Measurements from ENCODE around the gene DEXI.

DEXI gene

DNA sequence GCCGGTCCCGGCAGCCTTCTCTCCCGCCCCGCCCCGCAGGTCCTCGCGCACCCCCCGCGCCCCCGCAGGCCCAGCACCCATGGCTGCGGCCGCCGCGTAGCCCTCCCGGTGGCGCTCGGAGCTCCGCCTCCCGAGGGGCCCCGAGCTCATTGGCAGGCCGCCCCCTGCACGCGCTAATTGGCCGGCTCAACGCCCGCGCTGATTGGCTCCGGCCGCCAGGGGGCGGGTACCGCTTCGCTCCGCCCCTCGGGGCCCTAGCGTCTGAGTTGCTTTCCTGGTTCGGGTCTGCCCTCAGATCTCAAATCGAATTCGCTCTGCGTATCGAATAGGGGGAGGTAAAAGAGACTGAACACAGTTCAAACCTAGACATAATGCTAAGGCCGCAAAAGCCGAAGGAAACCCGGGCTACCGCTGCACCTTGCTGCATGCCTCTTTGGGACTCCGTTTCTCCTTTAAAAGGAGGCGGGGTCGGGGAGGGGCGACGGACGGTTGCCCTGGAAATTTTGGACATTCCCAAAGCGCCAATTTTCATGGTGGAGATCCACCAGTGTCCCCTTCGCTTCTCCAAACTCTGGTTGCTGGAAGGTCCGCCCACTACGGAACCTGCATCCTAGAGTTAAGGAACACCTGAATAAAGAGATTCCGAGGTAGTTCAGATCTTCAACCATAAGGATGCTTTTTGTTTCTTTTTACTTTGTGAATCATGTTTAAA, at the start of gene DEXI:
TSS of gene DEXI (minus strand) at position 117 of the 712 bp plus-strand sequence. CDS start 463 bp downstream, outside the sequence.
- no peak for FAIRE-seq

DNA sequence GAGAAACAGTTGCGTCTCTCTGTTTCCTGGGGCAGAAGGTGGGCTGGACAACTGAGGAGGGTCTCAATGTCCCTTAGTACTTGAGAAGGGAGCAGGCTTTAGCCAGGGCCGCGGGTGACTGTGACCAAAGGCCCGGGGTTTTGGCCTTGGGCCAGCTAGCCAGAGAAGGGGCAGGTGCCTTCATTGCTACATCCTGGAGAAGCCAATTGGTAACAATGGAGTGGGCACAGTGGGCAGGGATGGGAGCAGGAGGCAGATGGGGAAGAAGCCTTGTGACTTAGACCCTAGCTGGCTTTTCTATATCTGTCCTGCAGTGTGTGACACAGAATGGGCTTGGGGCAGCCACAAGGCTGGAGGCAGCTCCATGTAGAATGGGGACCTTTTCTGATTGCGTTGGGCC, 48.1 kb upstream of the DEXI start:
- FAIRE-seq, result no peak

DNA sequence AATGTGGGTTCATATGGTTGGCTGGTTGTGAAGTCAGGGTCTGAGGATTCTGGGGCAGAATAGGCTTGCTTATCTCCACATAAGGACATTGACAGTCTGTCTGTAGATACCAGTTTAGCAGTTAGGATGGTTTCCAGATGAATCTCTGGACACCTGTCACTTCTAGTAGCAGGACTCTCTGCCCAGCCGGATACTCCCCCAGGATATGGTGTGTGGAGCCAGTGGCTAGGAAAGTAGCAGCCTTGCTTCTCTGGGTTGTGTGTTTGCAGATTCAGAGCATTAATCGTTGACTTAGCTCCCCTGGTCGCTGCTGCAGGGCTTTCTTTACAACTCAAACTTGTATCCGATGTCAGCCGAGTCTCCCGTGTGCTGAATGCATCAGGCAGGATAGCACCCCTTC, 47.3 kb upstream of the DEXI start:
- FAIRE-seq, result no peak

DNA sequence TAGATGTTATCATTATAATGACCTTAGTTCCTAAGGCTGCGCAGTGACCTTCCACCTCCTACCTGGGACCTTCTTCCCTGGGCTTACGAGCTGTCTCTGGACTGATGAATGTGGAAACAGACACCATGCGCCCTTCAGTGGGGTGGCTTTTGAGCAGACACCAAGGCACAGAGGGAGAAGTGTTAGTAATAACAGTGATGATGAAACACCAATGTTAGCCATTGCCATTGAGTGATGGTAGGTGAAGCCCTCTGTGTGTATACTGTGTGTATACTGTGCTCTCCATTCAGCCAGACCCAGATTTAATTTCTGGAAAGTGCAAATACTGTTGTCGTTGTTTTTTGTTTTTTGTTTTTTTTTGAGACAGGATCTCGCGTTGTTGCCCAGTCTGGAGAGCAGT, 46.6 kb upstream of the DEXI start:
- FAIRE-seq, result no peak

DNA sequence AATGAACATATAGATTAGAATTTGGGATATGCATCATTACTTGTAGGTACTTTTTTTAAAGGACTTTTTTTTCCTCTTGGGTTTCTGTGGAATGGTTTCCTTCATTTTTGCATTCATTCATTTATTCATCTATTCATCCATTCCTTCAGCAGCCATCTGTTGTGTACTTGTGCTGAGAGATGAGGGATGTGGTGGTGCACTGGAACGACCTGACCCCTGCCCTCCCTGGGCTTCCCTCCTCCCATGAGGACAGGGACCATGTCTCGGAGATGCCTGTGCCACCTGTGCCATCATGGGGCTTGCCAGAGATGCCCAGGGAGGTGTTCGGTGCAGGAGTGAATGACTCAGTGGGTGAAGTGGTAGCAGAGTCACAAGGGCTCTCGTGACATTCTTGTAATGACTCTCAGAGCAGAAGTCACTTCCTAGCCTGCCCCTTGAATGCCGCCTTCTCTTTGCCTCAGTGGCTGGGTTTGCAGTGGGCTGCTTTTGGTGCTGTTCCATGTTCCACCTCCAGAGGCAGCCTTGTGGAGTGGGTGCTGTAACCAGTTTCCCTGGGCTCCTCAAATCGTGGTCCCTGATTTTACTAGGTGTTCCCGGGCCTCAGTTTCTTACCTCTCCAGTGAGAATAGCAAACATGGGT, 46.0 kb upstream of the DEXI start:
- FAIRE-seq, result no peak

DNA sequence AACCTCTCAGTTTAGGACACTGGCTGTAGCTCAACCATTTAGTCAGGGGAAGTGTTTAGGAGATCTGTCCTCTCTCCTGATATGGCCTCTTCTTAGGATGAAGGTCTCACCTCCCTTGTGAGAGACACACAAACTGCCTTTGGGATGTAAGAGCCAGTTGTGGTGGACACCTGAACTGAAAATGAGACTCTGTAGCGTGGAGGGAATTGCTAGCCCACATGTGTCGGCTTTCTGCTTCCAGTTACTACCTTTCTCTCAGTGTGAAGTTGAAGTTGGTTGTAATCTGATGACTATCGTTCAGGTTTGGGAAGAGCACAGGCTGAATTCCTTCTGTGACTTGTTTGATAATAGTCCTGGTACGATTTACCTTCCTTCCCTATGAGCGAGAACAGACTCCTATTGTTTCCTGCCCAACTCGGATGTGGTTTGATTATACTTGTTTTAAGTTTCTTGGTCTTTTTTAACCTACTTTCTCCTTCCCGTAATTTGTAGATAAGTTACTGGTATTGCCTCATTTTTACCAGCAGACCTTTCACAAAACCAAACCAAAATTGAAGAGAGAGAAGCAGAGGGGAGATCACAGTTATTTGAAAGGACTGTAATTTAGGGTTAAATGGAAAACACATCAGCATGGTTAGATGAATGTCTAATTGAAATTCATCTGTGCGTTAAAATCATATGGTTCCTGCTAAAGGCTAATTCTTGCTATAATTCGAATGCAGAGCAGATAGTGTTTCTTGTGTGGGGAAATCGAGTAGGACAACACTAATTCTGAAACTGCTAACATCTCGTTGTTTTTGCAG, 45.3 kb upstream of the DEXI start:
- no peak for FAIRE-seq

DNA sequence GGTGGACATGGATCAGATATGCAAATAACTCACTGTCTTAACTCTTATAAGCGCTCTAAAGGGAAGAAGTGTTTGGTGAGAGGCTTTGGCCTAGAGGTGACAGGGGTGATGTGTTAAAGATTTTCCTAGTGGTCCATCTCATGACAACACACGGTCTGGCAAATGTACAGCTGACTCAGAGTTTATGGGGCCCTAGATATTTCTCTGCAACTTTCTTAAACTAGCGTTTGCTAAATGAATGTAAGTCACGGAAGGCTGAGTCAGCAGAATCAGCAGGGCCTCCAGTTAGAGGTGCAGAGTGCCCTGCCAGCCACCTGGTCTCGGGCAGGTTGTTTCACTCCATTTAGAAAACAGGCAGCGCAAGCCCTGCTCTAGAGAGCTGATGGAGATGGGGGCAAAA, 42.2 kb upstream of the DEXI start:
- no peak for FAIRE-seq

DNA sequence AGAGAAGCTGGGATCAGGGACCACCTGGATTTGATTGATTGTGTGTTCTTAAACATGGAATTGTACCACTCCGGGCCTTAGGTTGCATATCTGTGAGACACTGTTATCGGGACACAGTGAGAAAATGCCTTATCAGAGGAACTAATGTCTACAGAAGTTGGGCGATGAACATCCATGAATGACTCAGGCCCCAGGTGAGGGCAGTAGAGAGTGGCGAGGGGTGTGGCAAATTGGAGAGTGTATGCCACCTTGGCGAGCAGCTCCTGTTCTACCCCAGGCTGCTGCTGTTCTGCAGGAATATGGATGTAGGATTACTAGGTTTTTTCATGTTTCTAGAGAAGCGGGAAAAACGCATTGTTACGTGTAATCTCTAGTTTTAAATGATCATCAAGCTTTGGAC, 40.9 kb upstream of the DEXI start:
- no peak for FAIRE-seq

DNA sequence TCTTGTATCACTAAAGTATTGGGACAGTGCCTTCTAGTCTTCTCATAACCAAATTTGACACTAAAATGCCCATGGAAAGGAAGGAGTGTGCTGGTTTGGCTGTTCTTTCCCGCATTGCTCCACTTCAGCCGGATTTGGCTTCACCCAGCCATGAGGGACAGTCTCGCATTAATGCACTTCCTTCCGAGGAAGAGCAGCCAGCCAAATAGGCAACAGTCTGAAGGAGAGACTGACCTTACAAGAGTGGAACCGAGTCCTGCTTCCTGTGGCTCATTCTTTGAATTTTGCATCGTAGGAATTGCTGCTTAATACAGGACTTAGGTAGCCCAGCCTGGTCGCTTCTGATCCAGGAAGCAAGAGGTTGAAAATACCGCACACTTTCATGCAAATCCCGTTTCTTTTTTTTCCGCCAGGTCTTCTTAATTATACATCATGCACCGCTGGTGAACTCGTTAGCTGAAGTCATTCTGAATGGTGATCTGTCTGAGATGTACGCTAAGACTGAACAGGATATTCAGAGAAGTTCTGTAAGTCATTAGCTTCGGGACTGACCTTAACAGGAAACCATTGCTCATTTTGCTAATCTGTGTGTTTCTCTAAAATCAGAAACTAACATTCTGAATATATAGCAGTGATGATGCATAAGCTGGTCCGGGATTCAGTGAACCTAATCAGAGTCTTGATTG, 40.3 kb upstream of the DEXI start:
- no peak for FAIRE-seq

DNA sequence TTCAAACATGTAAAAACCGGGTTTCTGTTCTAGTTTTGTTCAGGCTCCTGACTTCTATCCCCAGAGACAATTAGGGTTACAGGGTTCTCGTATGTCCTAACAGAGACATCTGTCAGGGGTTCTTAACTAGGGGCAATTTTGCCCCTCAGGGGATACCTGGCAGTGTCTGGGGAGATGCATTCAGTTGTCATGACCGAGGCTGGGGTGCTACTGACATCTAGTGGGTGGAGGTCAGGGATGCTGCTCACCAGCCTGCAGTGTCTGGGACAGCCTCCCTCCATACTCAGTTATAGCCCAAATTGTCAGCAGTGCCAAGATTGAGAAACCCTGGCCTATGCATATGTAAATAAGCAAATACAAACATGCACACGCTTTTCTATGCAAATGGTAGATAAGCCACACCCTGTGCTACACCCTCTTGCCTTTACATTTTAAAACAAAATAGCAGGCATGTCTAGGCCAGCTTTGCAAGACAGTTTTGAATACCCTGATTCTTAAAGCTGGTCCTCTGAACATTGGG, 39.5 kb upstream of the DEXI start:
- no peak for FAIRE-seq

DNA sequence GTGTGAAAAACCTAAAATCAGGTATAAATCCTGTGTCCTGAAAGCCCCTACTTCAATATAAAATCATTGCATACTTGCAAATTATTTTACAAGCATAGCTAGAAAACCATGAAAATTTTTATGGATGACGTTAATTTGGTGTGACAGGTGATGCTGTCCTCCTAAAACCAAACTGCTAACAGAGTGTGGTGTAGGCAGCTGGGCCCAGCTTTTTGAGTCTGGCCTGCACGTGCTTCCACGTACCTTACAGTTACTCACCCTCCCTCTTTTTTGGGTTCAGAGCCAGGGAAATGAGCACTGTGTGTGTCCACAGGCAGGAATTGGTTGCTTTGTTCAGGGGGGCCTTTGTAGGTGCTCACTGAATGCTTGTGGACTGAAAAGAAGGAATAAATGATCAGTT, 38.5 kb upstream of the DEXI start:
- no peak for FAIRE-seq

DNA sequence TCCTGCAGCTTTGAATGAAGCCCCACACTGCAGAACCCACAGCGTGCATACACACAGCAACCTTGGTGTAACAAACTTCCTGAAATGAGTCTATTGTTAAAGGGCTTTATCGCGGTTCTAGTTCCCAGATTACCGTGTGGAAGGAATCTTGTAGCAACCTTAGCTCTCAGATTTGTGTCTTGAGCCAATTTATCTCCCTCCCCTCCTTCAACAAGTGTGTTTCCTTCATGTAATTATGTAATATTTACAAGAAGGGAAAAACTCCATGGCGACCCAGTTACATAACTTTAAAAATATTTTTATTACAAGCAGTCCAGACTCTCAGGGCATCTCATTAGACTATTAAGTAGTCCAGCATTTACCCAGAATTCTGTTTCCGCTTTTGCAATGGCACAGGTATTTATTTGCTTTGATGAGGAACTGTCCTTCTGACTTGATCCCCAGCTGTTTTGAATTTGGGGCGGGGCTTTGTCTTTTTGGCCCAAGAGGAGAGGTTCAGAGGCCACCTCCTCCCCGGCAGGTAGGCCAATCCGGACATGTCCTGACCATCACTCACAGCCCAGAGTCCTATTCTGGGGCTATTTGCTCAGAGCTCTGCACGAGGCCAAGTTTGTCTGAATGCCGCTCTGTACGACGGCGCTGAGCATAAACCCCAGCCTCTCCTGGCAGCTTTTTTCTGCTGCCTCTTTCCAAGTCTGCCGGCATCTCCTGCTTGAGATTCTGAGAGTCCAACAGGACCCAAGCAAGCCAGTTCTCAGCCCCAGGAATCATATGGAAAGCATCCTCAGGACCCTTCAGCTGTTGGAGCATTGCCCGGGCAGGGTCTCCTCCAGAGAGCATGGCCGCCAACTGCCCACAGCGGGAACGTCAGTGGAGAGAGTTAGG, 37.7 kb upstream of the DEXI start:
- no peak for FAIRE-seq

DNA sequence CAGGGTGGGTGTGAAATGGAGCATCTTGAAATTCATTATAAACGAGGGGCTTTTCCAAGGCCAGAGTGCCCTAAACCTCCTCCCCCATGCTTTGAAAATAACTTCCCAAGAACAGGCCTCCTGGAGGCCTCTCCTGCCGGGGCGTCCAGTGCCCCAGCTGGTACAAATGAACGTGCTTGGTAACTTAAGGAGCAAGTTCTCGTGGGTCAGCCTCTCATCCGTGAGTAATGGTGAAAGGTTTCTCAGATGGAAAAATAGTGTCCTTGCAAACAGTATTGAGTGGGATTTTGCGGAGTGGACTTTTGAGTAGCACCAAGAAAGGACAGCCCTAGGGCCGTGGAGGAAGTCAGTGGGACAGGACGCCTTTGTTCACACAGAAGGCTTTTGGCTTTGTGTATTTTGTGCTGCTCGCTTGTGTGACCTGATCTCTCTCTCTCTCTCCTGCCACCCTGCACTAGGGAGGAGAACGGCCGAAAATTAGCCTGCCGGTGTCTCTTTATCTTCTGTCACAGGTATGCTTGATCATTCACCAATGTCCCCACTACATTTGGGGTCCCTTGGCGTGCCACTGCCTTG, 36.7 kb upstream of the DEXI start:
- no peak for FAIRE-seq

DNA sequence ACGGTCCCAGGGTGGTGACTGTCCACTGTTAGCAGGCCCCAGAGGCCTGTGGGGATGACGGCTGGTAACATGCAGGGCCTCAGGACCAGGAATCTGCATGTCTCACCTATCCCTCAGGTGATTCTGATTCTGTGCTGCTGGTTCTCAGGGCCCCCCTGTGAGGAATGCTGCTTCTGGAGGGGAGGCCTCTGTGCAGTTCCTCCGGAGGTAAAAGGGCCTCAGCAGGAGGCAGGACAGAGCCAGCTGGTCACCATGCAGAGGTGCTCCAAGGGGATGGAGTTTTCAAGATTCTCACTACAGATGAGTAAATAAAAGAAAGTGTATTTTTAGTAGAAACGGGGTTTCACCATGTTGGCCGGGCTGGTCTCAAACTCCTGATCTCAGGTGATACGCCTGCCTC, 35.9 kb upstream of the DEXI start:
- no peak for FAIRE-seq

DNA sequence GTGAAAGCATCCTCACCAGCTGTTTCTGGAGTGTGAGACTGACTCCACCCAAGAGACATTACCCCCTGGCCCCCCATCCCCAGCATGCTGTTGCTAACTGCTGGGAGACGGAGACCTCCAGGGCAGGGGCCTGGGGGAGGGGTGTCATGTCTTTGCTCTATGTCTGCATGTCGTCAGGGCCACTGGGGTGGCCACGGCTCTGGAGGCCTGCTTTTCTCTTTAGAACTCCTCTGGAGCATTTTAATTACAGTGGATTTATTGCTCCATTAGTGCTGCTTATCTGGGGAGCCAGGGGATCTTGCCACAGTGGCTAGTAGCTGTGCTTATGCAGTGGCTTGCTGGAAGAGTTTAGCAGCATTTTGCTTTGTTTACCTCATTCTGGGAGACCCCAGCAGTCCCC, 34.4 kb upstream of the DEXI start:
- no peak for FAIRE-seq

DNA sequence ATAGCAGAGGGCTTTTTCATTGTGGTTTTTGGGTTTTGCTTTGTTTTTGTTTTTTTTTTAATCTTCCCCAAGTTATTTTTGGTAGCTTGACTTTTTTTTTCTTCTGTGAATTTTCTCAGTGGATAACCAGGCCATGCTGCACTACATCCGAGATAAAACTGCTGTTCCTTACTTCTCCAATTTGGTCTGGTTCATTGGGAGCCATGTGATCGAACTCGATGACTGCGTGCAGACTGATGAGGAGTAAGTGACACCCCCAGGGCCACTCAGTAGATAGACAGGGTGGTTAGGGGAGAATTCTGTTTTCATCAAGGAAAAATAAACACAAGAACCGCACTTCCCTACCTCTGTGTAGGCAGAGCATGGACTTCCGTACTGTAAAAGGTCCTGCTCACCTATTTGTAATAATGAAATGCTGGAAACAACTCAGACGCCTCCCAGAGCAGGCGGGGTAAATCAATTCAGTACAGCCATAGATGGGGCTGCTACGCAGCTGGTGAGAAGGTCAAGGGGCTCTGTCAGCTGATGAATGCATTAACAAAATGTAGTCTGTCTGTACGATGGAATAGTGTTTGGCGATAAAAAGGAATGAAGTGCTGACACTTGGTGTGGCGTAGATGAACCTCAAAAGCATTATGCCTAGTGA, 30.7 kb upstream of the DEXI start:
- FAIRE-seq, result no peak

DNA sequence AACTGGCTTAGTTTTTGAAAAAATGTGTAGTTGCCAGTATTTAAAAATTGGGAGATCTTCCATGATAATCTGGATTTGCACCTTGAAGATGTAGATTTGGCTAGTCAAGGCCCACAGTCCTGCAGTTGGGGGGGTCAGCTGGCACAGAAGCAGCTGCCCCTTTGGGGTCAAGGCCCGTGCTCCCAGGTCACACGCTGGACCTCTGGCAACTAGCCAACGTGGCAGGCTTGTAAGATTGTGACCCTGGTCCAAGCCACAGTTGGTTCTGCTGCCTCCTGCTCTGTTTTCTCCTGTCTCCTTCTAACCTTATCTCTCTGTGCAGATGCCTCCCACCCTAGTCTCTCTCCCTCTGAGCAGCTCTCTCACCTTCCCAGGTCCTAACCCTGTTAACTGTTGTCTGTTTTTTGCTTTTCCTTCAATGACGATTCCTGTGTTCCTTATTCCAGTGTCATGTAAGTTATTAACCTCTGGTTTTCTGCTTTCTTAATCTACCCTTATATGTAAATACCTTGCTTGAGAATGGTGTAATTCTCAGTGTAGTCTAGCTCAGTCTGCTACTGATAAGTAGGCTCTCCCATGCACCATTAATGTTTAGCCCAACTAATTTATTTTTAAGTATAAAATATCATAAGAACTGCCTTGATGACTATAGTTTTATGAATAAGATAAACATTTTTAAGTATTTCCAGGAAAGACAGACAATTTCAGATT, 30.0 kb upstream of the DEXI start:
- FAIRE-seq, result no peak

DNA sequence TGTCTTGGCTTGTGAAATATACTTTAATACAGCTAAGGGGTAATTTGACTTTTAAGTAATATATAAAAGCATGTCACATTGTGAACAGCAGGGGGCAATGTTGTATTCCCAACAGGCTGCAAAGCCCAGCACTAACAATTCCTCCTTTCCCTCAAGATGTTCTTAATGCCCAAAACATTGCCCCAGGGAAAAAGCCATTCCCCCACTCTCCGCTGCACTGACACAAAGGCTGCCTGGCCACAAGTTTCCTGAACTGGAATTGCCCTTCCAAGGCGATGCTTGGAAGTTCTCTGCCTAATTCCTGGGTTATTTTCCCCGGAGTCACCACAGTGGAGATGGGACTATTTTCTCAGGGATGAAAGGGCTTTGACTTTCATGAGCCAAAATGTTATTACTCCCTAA, 29.3 kb upstream of the DEXI start:
- no peak for FAIRE-seq

DNA sequence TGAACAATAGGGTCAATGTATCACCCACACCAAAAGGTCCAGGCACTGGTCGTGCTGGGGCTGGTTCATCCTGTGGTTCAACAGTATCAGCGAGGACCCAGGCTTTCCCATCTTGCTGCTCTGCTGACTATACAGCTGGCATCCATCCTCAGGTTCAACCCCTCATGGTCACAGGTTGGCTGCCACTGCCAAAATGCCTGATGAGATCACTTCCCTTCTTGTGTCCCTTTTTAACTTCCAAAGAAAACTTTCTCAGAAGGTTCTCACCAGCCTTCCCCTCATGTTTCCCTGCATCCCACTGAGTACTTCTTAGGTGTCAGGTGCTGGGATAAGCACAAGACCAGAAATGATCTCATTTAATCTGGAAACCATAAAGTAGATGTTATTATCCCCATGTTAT, 27.8 kb upstream of the DEXI start:
- FAIRE-seq, result no peak

DNA sequence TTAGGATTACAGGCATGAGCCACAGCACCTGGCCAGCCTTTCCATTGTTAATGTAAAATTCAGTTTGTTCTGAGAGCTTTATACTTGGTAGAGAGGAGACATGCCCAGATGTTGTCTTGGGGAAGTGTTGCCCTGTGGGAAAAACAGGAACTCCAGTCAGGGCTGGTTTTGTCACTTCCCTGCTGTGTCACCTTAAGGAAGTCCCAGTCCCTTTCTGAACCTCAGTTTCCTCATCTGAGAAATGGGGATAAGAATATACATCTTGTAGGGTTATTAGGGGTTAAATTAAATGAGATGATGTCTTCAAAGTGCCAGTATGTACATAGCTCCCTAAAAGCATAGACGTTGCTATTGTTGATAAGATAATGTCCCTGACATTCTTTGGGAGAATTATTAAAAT, 27.3 kb upstream of the DEXI start:
- no peak for FAIRE-seq

DNA sequence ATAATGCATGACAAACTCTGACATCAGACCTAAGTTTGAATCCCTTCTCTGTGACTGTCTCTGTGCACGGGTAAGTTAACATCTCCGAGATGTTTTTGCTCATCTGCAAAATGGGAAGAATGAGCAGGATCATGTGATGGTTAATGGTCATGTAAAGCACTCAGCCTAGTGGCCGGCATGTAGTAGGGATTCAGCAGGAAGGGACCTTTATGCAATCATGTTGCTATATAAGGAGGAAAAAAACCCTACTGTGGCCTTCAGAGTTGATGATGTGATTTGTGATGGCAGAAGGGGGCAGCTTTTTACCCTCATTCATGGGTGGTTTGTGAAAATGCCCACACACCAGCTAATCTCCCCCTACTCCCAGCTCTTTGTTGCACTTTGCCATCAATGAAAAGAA, 26.2 kb upstream of the DEXI start:
- FAIRE-seq, result no peak
